Pons (tissue), 1 donor: ENCODE results near the gene ASB13.
"Not testable (repeated sequence)": the region's sequence is repeated elsewhere in the genome, so short reads cannot be mapped to it uniquely, and the experiment has no call there.

Experiments used
- DNase-seq: peaks from one replicate; pipeline ENCODE4 v3.0.0-alpha.2; 2016; ENCODE audit warnings: low spot score

Gene ASB13

GRCh38 chr10:5623081-5623748 is 43.2 kb downstream of the ASB13 start:
- DNase-seq = peak; percentile 65

GRCh38 chr10:5622186-5622960 is 44.0 kb downstream of the ASB13 start:
- DNase-seq = no peak

- not testable (repeated sequence) for DNase-seq
Observed at GRCh38 chr10:5621371-5621770, 45.0 kb downstream of the ASB13 start.

- no peak for DNase-seq
Observed at GRCh38 chr10:5620966-5621365, 45.4 kb downstream of the ASB13 start.

- DNase-seq = no peak
Observed at GRCh38 chr10:5620223-5620721, 46.1 kb downstream of the ASB13 start.

GRCh38 chr10:5619362-5620211 is 46.8 kb downstream of the ASB13 start:
- no peak for DNase-seq

- no peak for DNase-seq
Observed at GRCh38 chr10:5618829-5619228, 47.6 kb downstream of the ASB13 start.

- DNase-seq = no peak
Observed at GRCh38 chr10:5618042-5618441, 48.4 kb downstream of the ASB13 start.

- DNase-seq = no peak
Observed at GRCh38 chr10:5617521-5617920, 48.9 kb downstream of the ASB13 start.

- DNase-seq = no peak
Observed at GRCh38 chr10:5616836-5617235, 49.6 kb downstream of the ASB13 start.

- no peak for DNase-seq
Observed at GRCh38 chr10:5616046-5616445, 50.3 kb downstream of the ASB13 start.

GRCh38 chr10:5615316-5615715 is 51.1 kb downstream of the ASB13 start:
- no peak for DNase-seq

- DNase-seq = no peak
Observed at GRCh38 chr10:5614155-5614721, 52.2 kb downstream of the ASB13 start.

GRCh38 chr10:5613481-5614154 is 52.8 kb downstream of the ASB13 start:
- DNase-seq = no peak

GRCh38 chr10:5611899-5612680 is 54.3 kb downstream of the ASB13 start:
- no peak for DNase-seq

GRCh38 chr10:5609952-5610616 is 56.3 kb downstream of the ASB13 start:
- no peak for DNase-seq

- no peak for DNase-seq
Observed at GRCh38 chr10:5608608-5609220, 57.7 kb downstream of the ASB13 start.

- no peak for DNase-seq
Observed at GRCh38 chr10:5607594-5607993, 58.8 kb downstream of the ASB13 start.

- no peak for DNase-seq
Observed at GRCh38 chr10:5606864-5607263, 59.5 kb downstream of the ASB13 start.

- DNase-seq = no peak
Observed at GRCh38 chr10:5606321-5606720, 60.1 kb downstream of the ASB13 start.
